GM12801 (cell line): Measurements from ENCODE around the gene HTR6.

Experiments used
- CTCF ChIP-seq: IDR thresholded peaks from one replicate; pipeline ENCODE4 v1.5.1; 2011; ENCODE audit warnings: control low read depth; ENCODE audit not compliant: insufficient read length; ENCODE audit errors: extremely low read depth

Gene HTR6

GRCh38 chr1:19665186-19665495, 466 bp downstream of the HTR6 start:
- no peak for TF ChIP-seq CTCF

- TF ChIP-seq CTCF = no peak
These were observed 1.1 kb downstream of the HTR6 start for GRCh38 chr1:19665496-19666465.

GRCh38 chr1:19668888-19669287, 4.2 kb downstream of the HTR6 start:
- no peak for TF ChIP-seq CTCF

- TF ChIP-seq CTCF = no peak
These were observed 6.1 kb downstream of the HTR6 start for GRCh38 chr1:19670787-19671186.

GRCh38 chr1:19672237-19672636, 7.6 kb downstream of the HTR6 start:
- no peak for TF ChIP-seq CTCF

- no peak for TF ChIP-seq CTCF
These were observed 11.1 kb downstream of the HTR6 start for GRCh38 chr1:19675797-19676196.

GRCh38 chr1:19676438-19676922, 11.8 kb downstream of the HTR6 start:
- TF ChIP-seq CTCF = no peak
